ENCODE measurements around the gene AGAP1. TPM values are rescaled to one million over a fixed set of nuclear protein-coding genes. Genes with fewer than 3 reads are reported as not detected.

AGAP1 gene
- polyA plus RNA-seq, 1 donor from 2014 or later: 17.4 TPM

- H3F3A ChIP-seq (ENCODE audit: insufficient read depth, low read length, poor library complexity, severe bottlenecking): no peaks in the 10 kb centered on the region
These were observed 467.9 kb downstream of the AGAP1 start for GRCh38 chr2:235961711-235962110.

GRCh38 chr2:235963853-235964577 is 470.2 kb downstream of the AGAP1 start:
- Histone ChIP-seq H3K27ac (ENCODE audit: low read length) (no peak overlapping the region), H3K4me3 (ENCODE audit: low read length) (no peak overlapping the region), H3F3A (ENCODE audit: insufficient read depth, low read length, poor library complexity, severe bottlenecking) (no peaks in the 10 kb centered on the region), H3K9me2 (ENCODE audit: insufficient read depth, low read length) (no peaks in the 10 kb centered on the region), H3K4me2 (ENCODE audit: low read length) (no peak overlapping the region), H4K20me1 (ENCODE audit: insufficient read depth) (no peaks in the 10 kb centered on the region), H3K9ac (ENCODE audit: low read length) (no peak overlapping the region), H2AFZ (ENCODE audit: low read depth, low read length) (no peak overlapping the region), H3K27me3 (ENCODE audit: insufficient read depth, low read depth, low read length) (no peaks in the 10 kb centered on the region), H3K36me3 (ENCODE audit: insufficient read depth, low read length) (no peaks in the 10 kb centered on the region), H3K79me2 (replicated peaks; ENCODE audit: insufficient read depth, low read length) (no peaks in the 10 kb centered on the region), H3K9me3 (ENCODE audit: low read length) (no peaks in the 10 kb centered on the region)
- no peak for TF ChIP-seq EZH2 (IDR thresholded peaks at IDR 0.05; ENCODE audit: borderline replicate concordance, insufficient read depth, low read length, poor library complexity, severe bottlenecking)
- TF ChIP-seq EP300 (conservative IDR thresholded peaks at IDR 0.05; ENCODE audit: poor library complexity, severe bottlenecking): no peak
- TF ChIP-seq MXI1 (conservative IDR thresholded peaks at IDR 0.05; ENCODE audit: poor library complexity, severe bottlenecking): no peak
- no peak for TF ChIP-seq REST (IDR thresholded peaks at IDR 0.05; ENCODE audit: borderline replicate concordance)
- TF ChIP-seq TAF1 (IDR thresholded peaks at IDR 0.05; ENCODE audit: low read depth): no peak

More at GRCh38 chr2:235961711-235962110, 467.9 kb downstream of the AGAP1 start:
- H3K79me2 ChIP-seq (replicated peaks; ENCODE audit: insufficient read depth, low read length): no peaks in the 10 kb centered on the region
- no peak overlapping the region for H3K27ac ChIP-seq (ENCODE audit: low read length)
- no peaks in the 10 kb centered on the region for H3K9me3 ChIP-seq (ENCODE audit: low read length)
- H3K9me2 ChIP-seq (ENCODE audit: insufficient read depth, low read length): no peaks in the 10 kb centered on the region
- H3K9ac ChIP-seq (ENCODE audit: low read length): no peak overlapping the region
- H2AFZ ChIP-seq (ENCODE audit: low read depth, low read length): no peak overlapping the region
- no peaks in the 10 kb centered on the region for H3K27me3 ChIP-seq (ENCODE audit: insufficient read depth, low read depth, low read length)
- no peak overlapping the region for H3K4me3 ChIP-seq (ENCODE audit: low read length)
- H4K20me1 ChIP-seq (ENCODE audit: insufficient read depth): no peaks in the 10 kb centered on the region
- TF ChIP-seq TAF1 (IDR thresholded peaks at IDR 0.05; ENCODE audit: low read depth) (no peak), POLR2AphosphoS5 (IDR thresholded peaks at IDR 0.05) (no peak), CTCF (IDR thresholded peaks at IDR 0.05; ENCODE audit: poor library complexity, severe bottlenecking) (no peak), MXI1 (conservative IDR thresholded peaks at IDR 0.05; ENCODE audit: poor library complexity, severe bottlenecking) (no peak), EP300 (conservative IDR thresholded peaks at IDR 0.05; ENCODE audit: poor library complexity, severe bottlenecking) (no peak), RAD21 (conservative IDR thresholded peaks at IDR 0.05) (no peak), SMC3 (conservative IDR thresholded peaks at IDR 0.05; ENCODE audit: poor library complexity) (no peak), EZH2 (IDR thresholded peaks at IDR 0.05; ENCODE audit: borderline replicate concordance, insufficient read depth, low read length, poor library complexity, severe bottlenecking) (no peak), REST (IDR thresholded peaks at IDR 0.05; ENCODE audit: borderline replicate concordance) (no peak)
- no peak overlapping the region for H3K4me2 ChIP-seq (ENCODE audit: low read length)
- no peaks in the 10 kb centered on the region for H3K36me3 ChIP-seq (ENCODE audit: insufficient read depth, low read length)

Data from neural cell (in vitro differentiated cells).